Measurements from ENCODE around the gene HS6ST2. TPM values are rescaled to one million over a fixed set of nuclear protein-coding genes. Genes with fewer than 3 reads are reported as not detected.
A peak's percentile ranks its signal among the peaks of the same experiment; 100 is the strongest.

The HS6ST2 gene
- total RNA-seq, 1 donor from 2014 or later = 6.2 TPM

- Mint-ChIP-seq H3K27ac (ENCODE audit: unreplicated experiment) (no peak overlapping the region), H3K27me3 (ENCODE audit: unreplicated experiment) (no peaks in the 10 kb centered on the region), H3K4me1 (ENCODE audit: unreplicated experiment) (peaks cover 8% of the 10 kb centered on the region), H3K4me3 (ENCODE audit: unreplicated experiment) (no peak overlapping the region), H3K36me3 (ENCODE audit: unreplicated experiment) (no peaks in the 10 kb centered on the region), H3K9me3 (ENCODE audit: unreplicated experiment) (no peaks in the 10 kb centered on the region)
- no peak for DNase-seq (ENCODE audit: extremely low spot score, unreplicated experiment)
- TF ChIP-seq CTCF (IDR thresholded peaks at IDR 0.05) = no peak
Observed at GRCh38 chrX:132652871-132653270, 305.6 kb downstream of the HS6ST2 start.

DNA sequence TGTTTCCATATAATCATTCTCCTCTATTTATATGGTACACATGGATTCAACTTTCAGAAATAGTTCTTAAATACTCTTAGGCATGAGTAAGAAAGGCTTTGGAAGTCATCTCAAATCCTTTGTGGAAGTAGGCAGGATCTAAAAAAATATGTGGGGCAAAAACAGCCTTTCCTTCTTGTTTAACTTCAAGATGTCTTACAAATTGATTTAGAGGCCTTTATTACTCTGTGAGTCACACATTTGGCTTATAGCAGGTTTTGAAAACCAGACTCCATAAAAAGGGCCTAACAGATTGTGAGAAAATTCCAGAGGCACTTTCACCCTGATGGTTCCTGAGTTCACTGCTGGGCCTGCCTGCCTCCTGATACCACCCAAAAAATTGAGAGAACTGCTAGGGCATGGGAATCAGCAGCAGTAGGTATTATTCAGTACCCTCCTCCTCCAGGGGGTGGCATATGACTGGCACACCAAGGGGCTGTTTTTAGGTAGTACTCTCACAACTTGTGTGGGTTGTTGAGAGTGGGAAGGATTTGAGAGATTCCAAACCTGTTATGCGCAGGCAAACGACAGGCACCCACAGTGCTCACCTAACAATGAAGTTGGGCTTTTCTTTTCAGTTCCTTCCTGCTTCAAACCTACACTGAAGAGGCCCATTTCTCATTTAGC, 306.9 kb downstream of the HS6ST2 start:
- H3K9me3 Mint-ChIP-seq (ENCODE audit: unreplicated experiment) = no peaks in the 10 kb centered on the region
- H3K27ac Mint-ChIP-seq (ENCODE audit: unreplicated experiment) = no peak overlapping the region
- no peak for DNase-seq (ENCODE audit: extremely low spot score, unreplicated experiment)
- peak; percentile 34 for TF ChIP-seq CTCF (IDR thresholded peaks at IDR 0.05)
- H3K4me3 Mint-ChIP-seq (ENCODE audit: unreplicated experiment) = no peak overlapping the region
- peaks cover 8% of the 10 kb centered on the region for H3K4me1 Mint-ChIP-seq (ENCODE audit: unreplicated experiment)
- H3K36me3 Mint-ChIP-seq (ENCODE audit: unreplicated experiment) = no peaks in the 10 kb centered on the region
- H3K27me3 Mint-ChIP-seq (ENCODE audit: unreplicated experiment) = no peaks in the 10 kb centered on the region

DNA sequence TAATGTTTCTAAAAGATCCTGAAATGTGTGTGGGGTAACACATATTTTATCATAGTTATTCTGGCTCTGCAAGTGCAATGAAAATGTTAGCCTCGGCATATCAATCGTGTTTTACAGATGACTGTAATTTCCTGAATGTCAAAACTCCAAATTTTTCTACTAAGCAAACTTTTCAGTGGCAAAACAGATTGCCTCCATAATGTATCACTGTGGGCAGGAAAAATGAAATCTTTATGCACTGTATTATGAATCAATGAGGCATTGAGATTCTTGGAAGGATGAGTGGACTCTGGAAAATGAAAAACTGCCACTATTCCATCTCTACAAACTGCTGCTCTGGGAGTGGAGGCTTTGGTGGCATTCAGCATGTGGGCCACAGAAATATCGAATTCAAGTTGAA, 309.5 kb downstream of the HS6ST2 start:
- Mint-ChIP-seq H3K27me3 (ENCODE audit: unreplicated experiment) (no peaks in the 10 kb centered on the region), H3K27ac (ENCODE audit: unreplicated experiment) (no peak overlapping the region)

DNA sequence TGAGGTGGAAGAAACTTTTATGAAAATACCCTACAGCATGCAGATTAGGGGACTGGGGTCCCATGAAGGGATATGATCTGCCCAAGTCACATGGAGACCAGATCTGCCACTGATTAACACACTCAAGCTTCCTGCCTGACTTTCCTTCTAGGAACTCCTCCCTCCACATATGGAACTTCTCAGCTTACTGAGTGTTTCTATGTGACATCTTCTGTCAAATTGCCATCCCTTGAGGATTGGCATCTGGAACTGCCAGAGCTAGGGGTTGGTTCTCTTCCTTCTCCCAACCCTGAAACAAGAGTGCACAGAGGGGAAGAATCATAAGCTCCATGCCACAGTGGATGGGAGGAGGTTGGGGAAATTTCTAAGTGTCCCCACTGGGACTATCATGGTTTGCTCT, 319.0 kb downstream of the HS6ST2 start:
- H3K27ac Mint-ChIP-seq (ENCODE audit: unreplicated experiment) = no peak overlapping the region
- no peaks in the 10 kb centered on the region for H3K36me3 Mint-ChIP-seq (ENCODE audit: unreplicated experiment)
- peaks cover 2% of the 10 kb centered on the region for H3K27me3 Mint-ChIP-seq (ENCODE audit: unreplicated experiment)
- TF ChIP-seq CTCF (IDR thresholded peaks at IDR 0.05) = no peak
- no peaks in the 10 kb centered on the region for H3K9me3 Mint-ChIP-seq (ENCODE audit: unreplicated experiment)
- no peak for DNase-seq (ENCODE audit: extremely low spot score, unreplicated experiment)
- H3K4me3 Mint-ChIP-seq (ENCODE audit: unreplicated experiment) = no peak overlapping the region
- H3K4me1 Mint-ChIP-seq (ENCODE audit: unreplicated experiment) = no peaks in the 10 kb centered on the region

More for the DNA sequence above, 309.5 kb downstream of the HS6ST2 start:
- peaks cover 8% of the 10 kb centered on the region for H3K4me1 Mint-ChIP-seq (ENCODE audit: unreplicated experiment)
- no peak overlapping the region for H3K4me3 Mint-ChIP-seq (ENCODE audit: unreplicated experiment)
- no peaks in the 10 kb centered on the region for H3K9me3 Mint-ChIP-seq (ENCODE audit: unreplicated experiment)
- no peak for DNase-seq (ENCODE audit: extremely low spot score, unreplicated experiment)
- no peaks in the 10 kb centered on the region for H3K36me3 Mint-ChIP-seq (ENCODE audit: unreplicated experiment)
- TF ChIP-seq CTCF (IDR thresholded peaks at IDR 0.05) = no peak

GRCh38 chrX:132638313-132638712, 320.1 kb downstream of the HS6ST2 start:
- no peak for DNase-seq (ENCODE audit: extremely low spot score, unreplicated experiment)
- Mint-ChIP-seq H3K4me3 (ENCODE audit: unreplicated experiment) (no peak overlapping the region), H3K4me1 (ENCODE audit: unreplicated experiment) (no peaks in the 10 kb centered on the region), H3K27ac (ENCODE audit: unreplicated experiment) (no peak overlapping the region), H3K36me3 (ENCODE audit: unreplicated experiment) (no peaks in the 10 kb centered on the region), H3K27me3 (ENCODE audit: unreplicated experiment) (peaks cover 2% of the 10 kb centered on the region), H3K9me3 (ENCODE audit: unreplicated experiment) (no peaks in the 10 kb centered on the region)
- TF ChIP-seq CTCF (IDR thresholded peaks at IDR 0.05) = no peak
